RKO (cell line): ENCODE measurements around the gene MRPL53.

Experiments
- DNase-seq: peaks from one replicate; pipeline ENCODE4 v3.0.0-alpha.2; 2016; ENCODE audit warnings: low spot score

The MRPL53 gene

GRCh38 chr2:74425523-74425922 lies 47.0 kb downstream of the MRPL53 start:
- DNase-seq: no peak

DNA sequence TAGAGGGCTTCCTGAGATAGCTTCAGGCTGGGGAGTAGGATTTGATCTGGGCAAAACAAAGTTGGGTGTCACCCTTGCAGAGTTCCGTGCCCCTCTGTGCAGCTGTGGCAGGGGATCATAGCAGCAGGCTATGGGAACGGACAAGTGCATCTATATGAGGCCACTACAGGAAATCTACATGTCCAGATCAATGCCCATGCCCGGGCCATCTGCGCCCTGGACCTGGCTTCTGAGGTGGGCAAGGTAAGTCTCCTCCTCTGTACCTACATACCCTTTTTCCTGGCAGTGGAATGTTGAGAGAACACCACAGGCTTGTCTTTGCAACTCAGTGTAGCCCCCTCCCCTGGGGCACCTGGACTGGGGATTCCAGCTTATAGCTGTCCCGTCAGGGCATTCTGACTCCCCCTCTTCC lies 47.5 kb downstream of the MRPL53 start:
- DNase-seq: no peak

DNA sequence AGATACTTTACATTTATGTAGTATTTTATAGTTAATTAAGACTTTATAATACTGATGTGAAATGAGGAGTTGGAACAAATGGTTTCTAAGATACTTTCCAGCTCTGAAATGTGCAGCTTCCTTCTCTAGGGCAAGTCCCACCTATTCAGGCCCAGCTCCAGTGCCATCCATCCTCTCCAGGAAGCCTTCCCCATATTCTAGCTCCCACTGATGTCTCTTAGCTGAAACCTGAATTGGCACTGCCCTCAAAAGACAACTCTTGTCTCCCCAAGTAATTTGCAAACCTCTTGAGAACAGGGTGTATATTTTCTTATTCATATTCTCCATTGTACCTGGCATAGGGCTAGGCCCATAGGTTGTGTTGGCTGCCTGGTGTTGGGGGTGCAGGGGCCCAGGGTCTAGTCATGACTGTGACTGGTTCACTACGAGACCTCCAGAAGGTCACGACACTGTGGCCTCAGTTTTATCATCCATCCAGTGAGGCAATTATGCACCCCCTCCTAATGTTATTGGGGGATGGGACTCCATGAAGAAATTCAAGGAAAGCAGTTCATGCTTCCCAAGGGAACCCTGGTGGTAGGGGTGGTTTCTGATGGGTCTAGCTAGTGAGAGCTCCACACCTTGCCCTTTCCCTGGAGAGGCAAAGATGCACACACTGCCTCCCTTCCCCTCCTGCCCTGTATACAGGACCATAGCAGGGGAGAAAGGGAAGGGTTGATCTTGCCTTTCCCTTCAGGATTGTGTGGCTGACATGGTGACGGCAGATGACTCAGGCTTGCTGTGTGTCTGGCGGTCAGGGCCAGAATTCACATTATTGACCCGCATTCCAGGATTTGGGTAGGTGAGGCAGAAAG lies 48.1 kb downstream of the MRPL53 start:
- no peak for DNase-seq

DNA sequence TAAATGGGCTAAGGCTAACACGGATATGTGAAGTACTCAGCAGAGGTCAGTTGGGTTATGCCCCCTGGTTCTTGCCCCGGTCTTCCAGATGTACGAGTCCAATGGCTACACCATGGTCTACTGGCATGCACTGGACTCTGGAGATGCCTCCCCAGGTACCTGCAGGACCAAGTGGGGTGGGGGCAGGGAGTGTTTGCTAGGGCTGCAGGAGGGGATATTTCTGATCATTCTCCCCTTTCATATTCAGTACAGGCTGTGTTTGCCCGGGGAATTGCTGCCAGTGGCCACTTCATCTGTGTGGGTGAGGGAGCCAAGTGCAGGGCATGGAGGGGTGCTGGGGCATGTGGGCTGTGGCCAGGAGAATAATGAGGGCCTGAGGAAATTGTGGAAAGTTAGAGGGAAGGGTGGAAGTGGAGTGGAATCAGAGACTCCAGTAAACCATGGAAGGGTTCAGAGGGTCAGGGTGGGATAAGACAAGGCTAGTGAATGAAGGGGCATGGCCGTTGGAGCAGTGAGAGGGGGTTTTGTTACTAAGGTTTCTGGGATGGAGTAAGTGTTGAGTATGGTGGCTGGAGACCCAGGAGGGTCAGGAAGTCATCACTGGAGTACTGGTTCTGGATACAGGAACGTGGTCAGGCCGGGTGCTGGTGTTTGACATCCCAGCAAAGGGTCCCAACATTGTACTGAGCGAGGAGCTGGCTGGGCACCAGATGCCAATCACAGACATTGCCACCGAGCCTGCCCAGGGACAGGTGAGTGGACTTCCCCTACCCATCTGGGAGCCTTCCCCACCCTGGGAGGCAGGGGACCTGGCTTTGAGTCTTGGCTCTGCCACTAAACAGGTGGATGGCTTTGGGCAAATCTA lies 49.0 kb downstream of the MRPL53 start:
- DNase-seq: no peak
